GM18868 (cell line): ENCODE results near the gene CDIPT.

Source experiments
- ATAC-seq: cut with Tn5 transposase; IDR thresholded peaks from one replicate; pipeline ENCODE4 v1.9.1; 2021; ENCODE audit warnings: mild to moderate bottlenecking, moderate library complexity; ENCODE audit not compliant: unreplicated experiment

CDIPT gene

GRCh38 chr16:29860218-29860617 lies 2.8 kb downstream of the CDIPT start:
- ATAC-seq: no peak

GRCh38 chr16:29858974-29859373 lies 4.1 kb downstream of the CDIPT start:
- ATAC-seq: no peak

GRCh38 chr16:29858149-29858849 lies 4.7 kb downstream of the CDIPT start:
- ATAC-seq: no peak

- ATAC-seq: no peak
Observed at GRCh38 chr16:29857133-29857760, 5.8 kb downstream of the CDIPT start.

- no peak for ATAC-seq
Observed at GRCh38 chr16:29854520-29855100, 8.4 kb downstream of the CDIPT start.

GRCh38 chr16:29852654-29853053 lies 10.4 kb downstream of the CDIPT start:
- ATAC-seq: no peak

- no peak for ATAC-seq
Observed at GRCh38 chr16:29850998-29851397, 12.0 kb downstream of the CDIPT start.

- ATAC-seq: no peak
Observed at GRCh38 chr16:29849505-29849904, 13.5 kb downstream of the CDIPT start.

GRCh38 chr16:29848420-29849297 lies 14.4 kb downstream of the CDIPT start:
- no peak for ATAC-seq

- no peak for ATAC-seq
Observed at GRCh38 chr16:29845656-29846055, 17.4 kb downstream of the CDIPT start.

- no peak for ATAC-seq
Observed at GRCh38 chr16:29844575-29845331, 18.3 kb downstream of the CDIPT start.

GRCh38 chr16:29843931-29844330 lies 19.1 kb downstream of the CDIPT start:
- no peak for ATAC-seq

GRCh38 chr16:29842732-29843346 lies 20.2 kb downstream of the CDIPT start:
- ATAC-seq: no peak

GRCh38 chr16:29841631-29842030 lies 21.4 kb downstream of the CDIPT start:
- no peak for ATAC-seq

- ATAC-seq: no peak
Observed at GRCh38 chr16:29840240-29840639, 22.8 kb downstream of the CDIPT start.

- no peak for ATAC-seq
Observed at GRCh38 chr16:29839822-29840221, 23.2 kb downstream of the CDIPT start.

GRCh38 chr16:29837841-29838240 lies 25.2 kb downstream of the CDIPT start:
- no peak for ATAC-seq

GRCh38 chr16:29836623-29837022 lies 26.4 kb downstream of the CDIPT start:
- no peak for ATAC-seq

GRCh38 chr16:29835926-29836325 lies 27.1 kb downstream of the CDIPT start:
- no peak for ATAC-seq

GRCh38 chr16:29834079-29834478 lies 28.9 kb downstream of the CDIPT start:
- no peak for ATAC-seq
